OCI-LY7 (cell line): ENCODE results near the gene CHRNA4. TPM values are rescaled to one million over a fixed set of nuclear protein-coding genes. Genes with fewer than 3 reads are reported as not detected.

Source experiments
- BruUV-seq: library from RNA; stranded (reverse); fragments of 400-500 nt; replicated peaks from 2 replicates; lab custom pipeline; 2021; lab: Mats Ljungman, UMichigan
- CTCF ChIA-PET: fragments of 300-600 bp; sonication (Branson Sonifier 250); formaldehyde crosslinking; loops from one replicate; lab custom pipeline; 2022; ENCODE audit warnings: antibody characterized with exemption; ENCODE audit not compliant: unreplicated experiment; lab: Charles Lee
- POLR2A ChIA-PET: fragments of 300-600 bp; sonication (Branson Sonifier 250); formaldehyde crosslinking; loops from one replicate; lab custom pipeline; 2022; ENCODE audit warnings: antibody characterized with exemption; lab: Charles Lee
- DNase-seq: peaks from one replicate; pipeline ENCODE4 v3.0.0-alpha.2; 2015; ENCODE audit warnings: low spot score
- H2AFZ ChIP-seq: fragments of 200-600 bp; sonication (generic), shearing (Covaris generic); 2 replicates; pipeline ENCODE4 v1.6.1; 2014; ENCODE audit warnings: mild to moderate bottlenecking, antibody characterized with exemption, low read length, moderate library complexity
- H3K27ac ChIP-seq: fragments of 200-600 bp; sonication (generic); 2 replicates; pipeline ENCODE4 v1.5.1; 2014; ENCODE audit warnings: mixed run types, low read depth, mild to moderate bottlenecking, moderate library complexity, low read length, inconsistent platforms; ENCODE audit not compliant: poor library complexity, severe bottlenecking
- H3K36me3 ChIP-seq: fragments of 200-600 bp; sonication (generic); 2 replicates; pipeline ENCODE4 v1.6.1; 2014; ENCODE audit warnings: mild to moderate bottlenecking, antibody characterized with exemption, low read length, moderate library complexity, mixed read lengths; ENCODE audit not compliant: insufficient read depth
- H3K4me1 ChIP-seq: fragments of 200-600 bp; sonication (generic); 2 replicates; pipeline ENCODE4 v1.5.1; 2014; ENCODE audit warnings: mild to moderate bottlenecking, low read length; ENCODE audit not compliant: insufficient read depth, poor library complexity, severe bottlenecking
- H3K4me2 ChIP-seq: fragments of 200-600 bp; sonication (generic); 2 replicates; pipeline ENCODE4 v1.6.1; 2014; ENCODE audit warnings: mild to moderate bottlenecking, low read length
- H3K4me3 ChIP-seq: fragments of 200-600 bp; sonication (generic); 2 replicates; pipeline ENCODE4 v1.5.1; 2014; ENCODE audit warnings: mild to moderate bottlenecking, low read depth, low read length; ENCODE audit not compliant: poor library complexity, severe bottlenecking
- H3K79me2 ChIP-seq: fragments of 200-600 bp; sonication (generic); 2 replicates; pipeline ENCODE4 v1.6.1; 2016; ENCODE audit warnings: low read depth, mild to moderate bottlenecking, low read length, moderate library complexity, mixed read lengths; ENCODE audit not compliant: insufficient read depth
- H3K9me2 ChIP-seq: fragments of 200-600 bp; sonication (generic); 2 replicates; pipeline ENCODE4 v1.6.1; 2016; ENCODE audit warnings: mild to moderate bottlenecking, low read length, mixed read lengths; ENCODE audit not compliant: insufficient read depth
- H3K9me3 ChIP-seq: fragments of 200-600 bp; sonication (generic); 2 replicates; pipeline ENCODE4 v1.6.1; 2014; ENCODE audit warnings: mild to moderate bottlenecking, mixed run types, low read length, mixed read lengths
- H4K20me1 ChIP-seq: fragments of 200-600 bp; sonication (generic); 2 replicates; pipeline ENCODE4 v1.6.1; 2014; ENCODE audit warnings: mild to moderate bottlenecking, antibody characterized with exemption, low read length, moderate library complexity, mixed read lengths; ENCODE audit not compliant: insufficient read depth
- EZH2phosphoT487 ChIP-seq: fragments of 200-600 bp; sonication (generic); IDR thresholded peaks from 2 replicates; pipeline ENCODE4 v1.6.1; 2018; ENCODE audit warnings: low read depth, borderline replicate concordance, mild to moderate bottlenecking, mixed run types, antibody characterized with exemption, low read length, moderate library complexity, mixed read lengths
- intact Hi-C: fragments of 100-400 bp; cut with micrococcal nuclease; formaldehyde crosslinking; loops from one replicate; pipeline ENCODE4 v1.10.0; 2022; ENCODE audit not compliant: unreplicated experiment
- total RNA-seq, 2 experiments: library from RNA; depleted of rRNA in 1 of 2; stranded (reverse); fragments of >200 nt in 1 of 2; shearing (Covaris generic) in 1 of 2; gene quantifications; 2 replicates each; pipeline ENCODE4 v1.2.3, GENCODE V29; 2014 to 2022
- TF ChIP-seq, protein P1 (sequence below): fragments of 200-600 bp; sonication (generic); conservative IDR thresholded peaks from 2 replicates; pipeline ENCODE4 v1.5.1; 2014; ENCODE audit warnings: mild to moderate bottlenecking, antibody characterized with exemption, low read length, moderate library complexity, mixed read lengths

The CHRNA4 gene
- total RNA-seq, 2 experiments from 2014 or later = not detected

DNA sequence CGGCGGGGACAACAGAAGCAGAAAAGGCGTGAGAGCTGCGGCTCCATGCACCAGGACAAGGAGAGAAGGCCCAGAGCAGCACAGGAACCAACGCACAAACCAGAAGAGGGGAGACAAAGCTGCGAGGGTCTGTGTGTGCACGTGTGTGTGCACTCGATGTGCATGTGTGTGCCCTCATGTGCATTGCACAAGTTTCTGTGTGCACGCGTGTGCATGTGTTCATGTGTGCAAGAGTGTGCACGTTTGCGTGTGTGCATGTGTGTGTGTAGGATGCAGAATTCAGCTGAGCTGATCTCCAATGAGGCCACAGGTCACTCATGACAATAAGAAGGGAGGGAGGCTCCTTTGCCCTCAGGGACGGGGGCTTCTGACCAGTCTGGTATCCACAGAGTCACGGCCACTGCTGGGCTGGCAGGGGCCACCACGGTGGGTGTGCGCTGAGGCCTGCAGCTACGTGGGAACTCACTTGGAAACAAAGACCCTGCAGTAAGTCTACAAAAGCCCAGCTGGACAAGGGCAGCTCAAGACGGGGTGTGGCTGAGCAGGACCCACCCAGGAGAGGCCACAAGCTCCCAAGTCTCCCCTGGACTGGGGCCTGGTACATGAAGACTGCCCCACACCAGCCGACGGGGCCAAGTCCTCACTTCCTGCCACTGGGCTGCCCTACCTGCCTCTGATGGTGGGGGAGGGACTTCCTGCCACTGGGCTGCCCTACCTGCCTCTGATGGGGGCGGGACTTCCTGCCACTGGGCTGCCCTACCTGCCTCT lies 48.1 kb upstream of the CHRNA4 start:
- TF ChIP-seq, protein P1, sequence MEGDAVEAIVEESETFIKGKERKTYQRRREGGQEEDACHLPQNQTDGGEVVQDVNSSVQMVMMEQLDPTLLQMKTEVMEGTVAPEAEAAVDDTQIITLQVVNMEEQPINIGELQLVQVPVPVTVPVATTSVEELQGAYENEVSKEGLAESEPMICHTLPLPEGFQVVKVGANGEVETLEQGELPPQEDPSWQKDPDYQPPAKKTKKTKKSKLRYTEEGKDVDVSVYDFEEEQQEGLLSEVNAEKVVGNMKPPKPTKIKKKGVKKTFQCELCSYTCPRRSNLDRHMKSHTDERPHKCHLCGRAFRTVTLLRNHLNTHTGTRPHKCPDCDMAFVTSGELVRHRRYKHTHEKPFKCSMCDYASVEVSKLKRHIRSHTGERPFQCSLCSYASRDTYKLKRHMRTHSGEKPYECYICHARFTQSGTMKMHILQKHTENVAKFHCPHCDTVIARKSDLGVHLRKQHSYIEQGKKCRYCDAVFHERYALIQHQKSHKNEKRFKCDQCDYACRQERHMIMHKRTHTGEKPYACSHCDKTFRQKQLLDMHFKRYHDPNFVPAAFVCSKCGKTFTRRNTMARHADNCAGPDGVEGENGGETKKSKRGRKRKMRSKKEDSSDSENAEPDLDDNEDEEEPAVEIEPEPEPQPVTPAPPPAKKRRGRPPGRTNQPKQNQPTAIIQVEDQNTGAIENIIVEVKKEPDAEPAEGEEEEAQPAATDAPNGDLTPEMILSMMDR = no peak
- TF ChIP-seq EZH2phosphoT487 = no peak
- DNase-seq = peak; percentile 20
- H3K27ac ChIP-seq = no peak overlapping the region
- H4K20me1 ChIP-seq = no peaks in the 10 kb centered on the region
- no peaks in the 10 kb centered on the region for H3K36me3 ChIP-seq
- peak overlapping the region; percentile 66; the same call in 1 of the 2 replicates for H2AFZ ChIP-seq
- no peaks in the 10 kb centered on the region for H3K9me2 ChIP-seq
- intact Hi-C loops = no loop called here
- no peaks in the 10 kb centered on the region for H3K4me1 ChIP-seq
- no peak overlapping the region for H3K4me2 ChIP-seq
- POLR2A ChIA-PET = no interaction called here
- H3K9me3 ChIP-seq = no peaks in the 10 kb centered on the region
- no TSS peak for BruUV-seq
- CTCF ChIA-PET = interaction anchor here (0.5 kb wide), 1 partner anchor 130 kb away, joined by 3 read pairs; no protein-coding TSS in a partner anchor
- H3K4me3 ChIP-seq = no peak overlapping the region
- no peaks in the 10 kb centered on the region for H3K79me2 ChIP-seq

DNA sequence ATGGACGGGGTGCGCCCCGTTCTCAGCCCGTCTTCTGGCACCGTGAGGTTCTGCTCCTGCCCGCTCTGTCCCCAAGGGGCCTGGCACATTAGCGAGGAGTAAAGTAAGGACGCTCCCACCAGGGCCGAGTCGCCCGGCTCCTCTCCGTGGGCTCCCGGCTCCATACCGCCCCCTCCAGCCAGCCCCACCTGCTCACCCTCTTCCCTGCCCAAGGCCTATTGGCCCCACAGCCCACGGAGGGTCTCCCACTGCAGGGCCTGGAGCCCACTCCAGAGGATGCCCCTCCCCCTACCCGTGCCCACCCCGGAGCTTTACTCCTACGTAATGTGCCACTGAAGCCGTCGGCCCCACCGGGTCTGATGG lies 47.5 kb upstream of the CHRNA4 start:
- intact Hi-C loops = no loop called here
- no peak overlapping the region for H3K27ac ChIP-seq
- H3K9me2 ChIP-seq = no peaks in the 10 kb centered on the region
- no peaks in the 10 kb centered on the region for H3K4me1 ChIP-seq
- DNase-seq = no peak
- no peak overlapping the region for H3K4me3 ChIP-seq
- no peak overlapping the region for H3K4me2 ChIP-seq
- H2AFZ ChIP-seq = no peak overlapping the region; the same call in 1 of the 2 replicates
- no peaks in the 10 kb centered on the region for H4K20me1 ChIP-seq
- no peak for TF ChIP-seq EZH2phosphoT487
- no peaks in the 10 kb centered on the region for H3K36me3 ChIP-seq
- BruUV-seq = no TSS peak
- H3K9me3 ChIP-seq = no peaks in the 10 kb centered on the region
- ChIA-PET CTCF (interaction anchor here (0.5 kb wide), 1 partner anchor 129 kb away, joined by 3 read pairs; no protein-coding TSS in a partner anchor), POLR2A (no interaction called here)
- no peaks in the 10 kb centered on the region for H3K79me2 ChIP-seq

DNA sequence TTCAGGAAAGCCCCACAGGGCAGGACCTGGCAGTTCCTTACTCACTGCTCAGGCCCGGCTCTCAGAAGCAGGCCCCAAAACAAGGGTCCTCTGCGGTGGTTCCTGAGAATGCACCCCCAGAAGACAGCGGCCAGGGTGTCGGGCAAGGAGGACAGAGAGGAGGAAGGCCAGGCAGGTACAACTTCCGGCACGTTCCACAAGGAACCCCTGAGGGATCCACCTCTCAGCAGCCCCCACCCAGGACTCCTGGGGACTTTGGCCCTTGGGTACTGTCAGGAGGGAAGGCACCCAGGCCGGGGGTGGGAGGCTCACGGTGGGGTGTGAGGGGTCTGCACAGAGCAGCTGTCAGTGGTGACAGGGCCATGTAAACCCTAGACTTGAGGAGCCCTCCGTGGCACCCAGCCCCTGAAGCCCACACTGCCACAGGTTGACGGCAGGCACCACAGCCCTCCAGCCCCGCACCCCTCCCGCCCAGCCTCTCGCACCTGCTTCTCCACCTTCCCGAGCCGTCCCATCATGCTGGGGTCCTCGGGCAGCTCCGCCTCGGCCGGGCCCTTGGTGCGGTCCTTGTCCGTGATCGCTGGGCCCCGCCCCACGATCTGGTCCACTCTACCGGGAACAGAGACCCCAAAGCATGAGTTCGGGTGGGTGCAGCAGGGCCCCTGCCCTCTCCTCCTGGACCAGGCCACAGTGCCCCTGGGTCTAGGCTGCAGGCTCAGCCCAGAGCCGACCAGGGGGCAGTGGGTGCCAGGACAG lies 47.0 kb upstream of the CHRNA4 start:
- Histone ChIP-seq H3K36me3 (no peaks in the 10 kb centered on the region), H3K4me2 (no peak overlapping the region), H3K4me3 (no peak overlapping the region), H2AFZ (no peak overlapping the region), H3K9me2 (no peaks in the 10 kb centered on the region), H3K27ac (no peak overlapping the region), H3K79me2 (no peaks in the 10 kb centered on the region), H4K20me1 (no peaks in the 10 kb centered on the region), H3K9me3 (no peaks in the 10 kb centered on the region), H3K4me1 (no peaks in the 10 kb centered on the region)
- ChIA-PET POLR2A (no interaction called here), CTCF (no interaction called here)
- DNase-seq = no peak
- intact Hi-C loops = no loop called here
- no TSS peak for BruUV-seq
- TF ChIP-seq, protein P1 = no peak
- no peak for TF ChIP-seq EZH2phosphoT487
